Activated CD8-positive, alpha-beta memory T cell treated with anti-CD3 and anti-CD28 coated beads, Interleukin-2, amount 50 U/mL, for 24 hours (primary cell): Measurements from ENCODE around the gene DCN.
"Not testable (repeated sequence)": the region's sequence is repeated elsewhere in the genome, so short reads cannot be mapped to it uniquely, and the experiment has no call there.

Experiments
- DNase-seq: peaks from one replicate; pipeline ENCODE4 v3.0.0-alpha.2; 2020; ENCODE audit errors: extremely low read depth

Gene DCN, protein sequence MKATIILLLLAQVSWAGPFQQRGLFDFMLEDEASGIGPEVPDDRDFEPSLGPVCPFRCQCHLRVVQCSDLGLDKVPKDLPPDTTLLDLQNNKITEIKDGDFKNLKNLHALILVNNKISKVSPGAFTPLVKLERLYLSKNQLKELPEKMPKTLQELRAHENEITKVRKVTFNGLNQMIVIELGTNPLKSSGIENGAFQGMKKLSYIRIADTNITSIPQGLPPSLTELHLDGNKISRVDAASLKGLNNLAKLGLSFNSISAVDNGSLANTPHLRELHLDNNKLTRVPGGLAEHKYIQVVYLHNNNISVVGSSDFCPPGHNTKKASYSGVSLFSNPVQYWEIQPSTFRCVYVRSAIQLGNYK

DNA sequence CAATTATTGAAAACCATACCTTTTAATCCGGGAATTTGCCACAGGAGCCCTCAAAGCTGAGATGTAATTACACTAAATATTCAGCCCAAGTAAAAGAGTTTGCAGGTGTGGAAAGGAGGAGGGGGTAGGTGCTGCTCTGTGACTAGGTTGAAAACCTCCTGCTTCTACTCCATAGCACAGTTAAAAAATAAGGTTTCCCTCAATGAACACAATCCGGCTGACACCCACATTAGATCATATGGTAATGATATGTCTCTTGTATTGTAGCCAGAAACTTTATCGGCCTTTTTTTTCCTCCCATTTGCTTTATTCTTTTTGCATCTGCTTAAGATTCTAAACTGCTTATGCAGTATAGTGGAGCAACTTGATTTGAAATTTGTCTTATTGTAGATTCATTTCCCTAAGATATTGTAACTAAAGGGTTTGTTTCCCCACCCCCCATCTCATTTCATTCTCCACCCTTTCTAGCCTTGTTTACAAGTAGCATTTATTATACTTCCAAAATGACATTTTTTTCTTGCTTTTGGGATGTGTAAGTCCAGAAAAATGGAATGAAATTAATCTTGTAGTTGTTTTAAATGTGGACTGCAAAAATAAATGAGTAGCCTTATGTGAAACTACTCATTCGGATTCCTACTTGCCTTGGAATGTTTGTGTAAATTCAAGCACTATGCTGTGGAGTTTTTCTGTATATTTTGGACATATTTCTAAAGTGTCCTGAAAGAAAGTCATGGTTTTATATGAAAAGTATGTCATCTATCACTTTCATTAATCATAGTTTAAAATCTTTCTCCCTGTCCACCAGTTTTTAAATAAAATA, at the start of gene DCN:
TSS of gene DCN (minus strand) at position 182 of the 820 bp plus-strand sequence. CDS start 4,265 bp downstream, outside the sequence.
- DNase-seq = no peak

DNA sequence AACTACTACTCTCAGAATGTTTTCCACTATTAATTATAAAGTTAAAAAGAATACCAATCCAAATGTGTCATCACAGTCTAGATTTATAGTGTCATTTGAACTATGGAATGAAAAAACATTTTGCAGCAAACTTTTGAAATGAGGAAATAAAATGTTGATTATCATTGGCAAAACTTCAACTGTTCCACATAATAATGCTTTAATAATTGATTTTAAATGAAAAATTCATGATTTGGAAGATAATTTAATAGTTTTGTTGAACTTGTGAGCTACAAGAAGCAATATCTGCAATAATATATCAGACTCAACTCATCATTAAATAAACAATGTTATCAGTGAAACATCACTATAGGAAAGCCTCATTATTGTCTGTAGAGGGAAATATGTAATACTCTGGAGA, 48.2 kb upstream of the DCN start:
- DNase-seq = no peak

DNA sequence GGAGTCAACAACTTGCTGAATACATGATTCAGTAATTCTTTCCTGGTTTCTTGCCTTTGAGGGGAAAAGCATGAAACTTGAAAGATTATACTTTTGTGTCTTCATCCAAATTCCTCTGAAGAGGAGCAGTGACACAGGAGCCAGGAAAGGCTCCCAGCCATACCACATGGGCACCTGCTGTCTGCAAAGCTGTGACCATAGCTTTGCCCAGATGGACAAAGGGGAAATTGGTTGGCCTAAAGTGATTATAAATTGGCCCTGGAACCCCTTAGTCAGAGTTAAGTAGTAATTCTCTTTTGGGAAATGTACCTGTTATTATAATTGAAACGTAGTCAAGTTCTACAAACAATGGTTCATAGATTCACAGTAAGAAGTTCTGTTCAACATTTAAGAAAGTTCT, 44.3 kb upstream of the DCN start:
- no peak for DNase-seq

DNA sequence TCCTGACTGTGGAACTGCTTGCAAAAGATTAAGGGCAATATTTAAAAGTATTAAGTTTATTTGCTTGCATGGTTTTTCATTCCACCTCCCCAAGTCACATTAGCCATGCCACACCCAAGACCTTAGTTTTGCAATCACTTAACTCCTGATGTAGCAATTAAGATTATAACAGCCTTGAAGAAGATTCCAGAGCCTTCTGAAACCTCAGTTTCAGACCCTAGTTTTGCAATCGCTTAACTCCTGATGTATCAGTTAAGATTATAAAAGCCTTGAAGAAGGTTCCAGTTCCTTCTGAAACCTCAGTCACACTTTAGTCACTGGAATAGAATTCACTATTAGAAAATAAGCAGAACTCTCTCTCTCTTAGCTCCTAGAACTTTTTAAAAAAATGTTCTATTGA, 42.7 kb upstream of the DCN start:
- DNase-seq = no peak

DNA sequence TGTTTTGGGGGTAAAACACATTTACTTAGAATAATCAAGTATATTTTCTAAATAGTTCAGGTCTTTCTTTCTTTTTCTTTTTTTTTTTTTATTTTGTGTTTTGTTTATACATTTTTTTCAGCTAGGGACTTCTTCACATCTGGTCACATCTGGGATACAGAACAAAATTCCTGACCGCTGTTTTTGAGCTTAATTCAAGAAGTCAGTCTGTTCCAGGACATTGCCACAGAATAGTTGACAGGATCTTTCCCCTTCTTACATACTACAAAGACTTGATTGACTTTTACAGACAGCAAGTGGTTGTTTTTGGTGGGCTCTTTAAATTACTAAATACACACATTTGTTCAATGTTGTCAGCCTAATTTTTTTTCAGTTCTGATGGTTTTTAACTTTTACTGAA, 41.8 kb upstream of the DCN start:
- no peak for DNase-seq

DNA sequence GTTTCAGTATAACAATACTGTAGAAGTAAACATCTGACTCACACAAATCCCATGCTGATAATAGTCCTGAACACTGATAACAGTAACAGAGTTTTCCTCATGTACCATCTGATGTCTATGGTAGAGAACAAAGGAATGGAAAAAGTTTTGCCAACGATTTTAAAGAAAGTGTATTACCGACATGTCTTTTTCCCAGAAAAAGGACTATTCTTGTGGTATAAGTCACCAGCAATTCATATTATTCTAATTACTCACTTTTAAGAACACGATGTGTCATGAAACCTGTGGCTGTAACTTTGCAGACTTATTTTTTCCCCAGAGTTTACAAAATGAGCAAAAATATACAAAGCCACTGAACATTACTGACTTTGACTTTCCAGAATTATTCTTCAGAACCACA, 40.1 kb upstream of the DCN start:
- no peak for DNase-seq

DNA sequence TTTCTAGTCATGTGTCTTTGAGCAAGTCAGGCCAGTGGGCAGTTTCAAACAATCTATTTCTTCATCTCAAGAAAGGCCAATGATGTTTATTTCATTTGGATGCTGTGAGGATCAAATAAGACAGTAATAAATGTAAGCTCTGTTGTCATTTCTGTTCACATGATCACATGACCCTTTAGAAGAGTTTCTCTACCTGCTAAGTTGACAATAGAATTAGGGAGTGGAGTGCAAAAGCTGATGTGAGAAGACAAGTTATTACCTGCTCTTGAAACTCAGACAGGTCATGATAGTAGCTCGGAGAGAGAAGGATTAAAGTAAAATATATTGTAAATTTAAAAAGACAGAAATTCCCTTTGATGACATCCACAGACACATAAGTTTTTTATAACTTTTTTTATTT, 37.3 kb upstream of the DCN start:
- DNase-seq = no peak

DNA sequence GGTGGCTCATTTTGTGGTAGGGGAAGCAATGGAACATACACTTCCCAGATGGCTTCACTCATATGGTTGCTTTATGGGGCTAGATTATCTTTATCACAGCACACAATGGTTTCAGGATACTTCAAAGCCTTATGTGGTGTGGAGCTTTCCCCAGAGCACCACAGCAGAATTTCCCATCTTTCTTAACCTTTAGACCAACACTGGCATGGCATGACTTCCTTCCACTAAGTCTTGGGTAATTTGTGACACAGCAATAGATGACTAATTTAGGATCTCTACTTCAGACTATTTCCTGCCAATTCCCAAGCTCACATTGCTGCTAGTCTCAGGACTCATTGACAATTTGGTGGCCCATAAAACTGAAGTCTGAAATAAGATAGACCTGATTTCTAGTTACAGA, 36.9 kb upstream of the DCN start:
- DNase-seq = no peak

DNA sequence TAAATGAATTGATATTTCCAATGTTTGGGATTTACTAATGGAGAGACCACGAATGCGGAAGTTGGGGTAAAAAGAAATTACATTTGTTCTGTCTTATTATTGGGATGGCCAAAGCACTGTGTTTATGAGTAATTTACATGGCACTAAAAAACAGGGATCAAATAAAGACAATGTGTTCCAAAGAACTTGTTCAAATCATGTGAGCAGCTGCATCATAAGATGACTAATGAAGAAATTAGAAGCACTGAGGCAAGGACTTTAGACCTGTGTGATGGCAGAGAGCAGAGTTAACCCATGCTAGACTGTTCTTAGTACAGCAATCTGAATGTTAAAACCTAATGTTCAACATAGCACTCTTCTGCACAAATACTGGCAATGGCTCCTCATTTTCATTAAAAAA, 34.3 kb upstream of the DCN start:
- DNase-seq = no peak

DNA sequence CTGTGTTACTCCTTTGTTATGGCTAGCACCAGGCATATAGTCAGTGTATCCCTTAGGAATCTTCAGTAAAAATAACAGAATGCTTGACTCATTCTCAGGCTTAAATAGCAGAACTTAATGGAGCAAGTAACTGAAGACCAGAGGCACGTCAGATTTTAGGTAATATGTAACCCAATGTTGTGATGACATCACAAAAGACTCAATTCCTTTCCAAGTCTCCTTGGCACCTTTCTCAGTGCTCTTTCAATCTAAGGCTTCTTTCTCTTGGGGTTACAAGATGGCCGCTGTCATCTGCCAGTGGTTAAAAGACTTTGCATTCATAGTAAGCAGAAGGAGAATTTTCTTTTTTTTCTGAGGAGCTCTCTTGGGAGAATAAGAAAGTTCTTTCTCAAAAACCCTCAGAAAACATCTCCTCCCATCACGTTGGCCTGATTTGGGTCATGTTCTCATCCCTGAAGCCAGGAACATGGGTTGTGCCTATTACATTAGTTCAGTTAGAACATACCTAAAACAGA, 33.4 kb upstream of the DCN start:
- no peak for DNase-seq

DNA sequence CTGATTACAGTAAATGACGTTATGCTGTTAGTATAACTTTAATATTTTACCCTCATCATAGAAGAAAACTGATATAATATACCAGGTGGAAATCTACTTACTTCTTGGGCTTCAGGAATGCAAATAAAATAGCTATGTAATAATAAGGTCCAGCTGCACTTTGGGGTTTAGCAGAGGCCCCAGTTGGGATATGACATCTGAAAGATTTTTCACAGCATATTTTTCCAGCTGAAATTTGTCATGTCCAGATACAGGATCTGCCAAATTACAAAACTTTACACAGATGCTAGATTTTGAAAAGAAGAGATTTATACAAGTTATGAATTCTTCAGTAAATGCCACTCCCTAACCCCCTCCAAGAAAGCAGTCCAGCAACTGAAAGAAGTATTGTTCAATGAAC, 29.2 kb upstream of the DCN start:
- DNase-seq = no peak

DNA sequence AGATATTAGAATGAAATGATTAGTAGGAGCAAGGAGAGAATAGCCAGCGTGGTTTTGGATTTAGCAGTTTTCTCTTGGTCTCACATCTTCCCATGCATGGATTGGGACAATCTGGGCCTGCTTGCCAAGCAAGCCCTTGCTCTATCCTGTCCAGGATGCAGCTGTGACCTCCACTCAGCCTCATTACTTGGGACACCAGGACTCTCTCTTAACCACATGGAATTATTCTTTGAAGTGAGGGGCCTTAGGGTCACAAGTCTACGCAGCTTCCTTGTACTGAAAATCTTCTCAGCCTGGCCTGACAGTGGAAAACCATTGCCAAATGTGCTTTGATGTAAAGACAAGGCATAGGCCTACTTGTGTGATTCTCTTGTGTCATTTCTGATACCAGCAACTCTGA, 28.0 kb upstream of the DCN start:
- no peak for DNase-seq

DNA sequence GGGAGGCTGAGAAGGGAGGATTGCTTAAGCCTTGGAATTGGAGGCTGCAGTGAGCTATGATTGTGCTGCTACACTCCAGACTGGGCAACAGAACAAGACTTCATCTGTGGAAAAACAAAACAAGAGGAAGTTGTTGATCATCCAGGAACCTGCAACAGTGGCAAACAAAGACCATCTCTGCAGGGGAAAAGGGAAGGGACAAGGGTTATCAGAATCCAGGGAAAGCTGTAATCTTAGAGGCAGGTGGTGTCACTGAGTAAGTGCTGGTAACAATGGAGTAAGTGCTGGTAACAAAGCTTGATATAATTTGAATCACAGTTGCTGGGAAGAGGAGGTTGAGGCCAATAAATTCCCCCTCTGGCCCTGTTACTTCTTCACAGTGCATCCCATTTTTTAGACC, 27.5 kb upstream of the DCN start:
- DNase-seq = no peak

DNA sequence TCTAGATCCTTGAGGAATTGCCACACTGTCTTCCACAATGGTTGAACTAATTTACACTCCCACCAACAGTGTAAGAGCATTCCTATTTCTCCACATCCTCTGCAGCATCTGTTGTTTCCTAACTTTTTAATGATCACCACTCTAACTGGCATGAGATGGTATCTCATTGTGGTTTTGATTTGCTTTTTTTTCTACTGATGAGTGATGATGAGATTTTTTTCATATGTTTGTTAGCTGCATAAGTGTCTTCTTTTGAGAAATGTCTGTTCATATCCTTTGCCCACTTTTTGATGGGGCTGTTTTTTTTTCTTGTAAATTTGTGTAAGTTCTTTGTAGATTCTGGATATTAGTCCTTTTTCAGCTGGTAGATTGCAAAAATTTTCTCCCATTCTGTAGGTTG, 24.7 kb upstream of the DCN start:
- not testable (repeated sequence) for DNase-seq

DNA sequence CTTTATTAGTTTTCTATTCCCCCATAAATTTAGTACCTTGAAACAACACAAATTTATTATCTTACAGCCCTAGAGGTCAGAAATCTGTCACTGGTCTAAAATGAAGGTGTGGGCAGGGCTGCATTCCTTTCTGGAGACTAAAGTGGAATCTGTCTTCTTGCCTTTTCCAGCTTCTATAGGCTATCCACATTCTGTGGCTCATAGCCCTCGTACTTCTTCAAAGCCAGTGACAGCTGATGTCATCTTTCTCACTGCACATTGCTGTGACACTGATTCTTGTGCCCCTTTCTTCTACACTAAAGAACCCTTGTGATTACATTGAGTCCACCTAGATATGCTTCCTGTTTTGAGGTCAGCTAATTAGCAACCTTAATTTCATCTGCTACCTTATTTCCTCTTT, 23.2 kb upstream of the DCN start:
- DNase-seq = no peak

DNA sequence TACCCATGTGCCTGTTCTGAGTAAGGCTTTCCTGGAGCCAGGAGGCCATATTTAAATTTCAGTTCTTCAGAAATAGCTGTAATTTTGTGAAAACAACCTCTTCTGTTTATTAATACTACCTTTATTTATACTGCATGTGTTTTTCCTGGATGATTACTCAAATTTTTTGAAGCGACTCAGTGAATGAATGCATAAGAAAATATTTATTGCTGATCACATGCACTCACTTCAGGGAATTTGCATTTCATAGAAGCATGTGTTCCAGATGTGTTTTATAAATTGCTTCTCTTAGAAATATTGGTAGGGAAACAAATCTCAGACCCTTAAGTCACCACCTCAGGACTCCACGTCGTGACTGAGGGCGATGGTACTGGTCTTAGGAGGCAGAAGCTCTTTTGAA, 21.8 kb upstream of the DCN start:
- no peak for DNase-seq

DNA sequence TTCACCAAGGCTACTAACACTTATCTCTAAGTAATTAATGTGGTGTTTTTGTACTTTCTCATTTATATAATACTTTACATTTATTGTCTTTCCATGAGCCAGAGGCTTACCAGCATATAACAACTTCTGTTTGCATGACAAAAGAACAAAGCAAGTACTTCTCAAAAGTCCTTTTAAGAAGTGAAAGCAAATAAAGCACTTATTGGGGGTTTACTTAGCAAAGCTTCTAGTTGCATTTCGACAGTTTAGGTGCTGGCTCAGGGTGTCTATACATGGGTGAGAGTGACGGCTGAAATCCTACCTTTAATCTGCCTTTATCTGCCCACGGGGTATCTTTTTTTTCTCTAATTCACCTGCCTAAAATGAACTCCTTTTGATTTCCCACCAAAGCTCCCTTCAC, 21.0 kb upstream of the DCN start:
- no peak for DNase-seq

DNA sequence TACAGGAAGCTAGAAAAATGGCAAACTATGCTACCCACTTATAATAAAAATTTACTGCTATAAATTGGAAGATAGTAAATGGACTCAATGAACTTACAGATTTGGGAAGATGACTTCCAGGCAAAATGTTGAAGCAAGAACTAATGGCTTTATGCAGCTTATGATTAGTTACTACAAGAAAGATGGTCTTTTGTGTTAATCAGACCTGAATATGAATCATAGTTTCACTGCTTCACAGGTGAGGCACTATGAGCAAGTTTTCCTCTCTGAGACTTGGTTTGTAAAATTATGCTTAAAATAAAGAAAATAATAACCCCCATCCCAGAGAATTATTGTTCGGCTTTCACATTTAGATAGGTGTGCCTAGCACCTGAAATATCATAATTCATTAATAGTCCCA, 19.8 kb upstream of the DCN start:
- DNase-seq = no peak

DNA sequence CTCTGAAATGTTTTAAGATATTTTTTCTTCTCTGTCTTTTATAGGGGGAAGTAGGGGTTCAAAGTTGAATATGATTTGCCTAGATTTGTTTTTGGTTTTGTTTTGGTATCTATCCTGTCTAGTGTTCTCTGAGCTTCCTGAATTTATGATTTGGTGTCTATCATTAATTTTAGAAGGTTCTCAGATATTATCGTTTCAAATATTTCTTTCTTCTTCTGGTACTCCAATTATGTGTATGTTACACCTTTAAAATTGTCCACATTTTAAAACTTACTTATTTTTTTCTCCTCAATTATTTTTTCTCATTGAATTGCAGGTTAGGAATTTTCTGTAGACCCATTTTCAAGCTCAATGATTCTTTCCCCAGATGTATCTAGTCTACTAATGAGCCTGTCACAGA, 13.8 kb upstream of the DCN start:
- no peak for DNase-seq

DNA sequence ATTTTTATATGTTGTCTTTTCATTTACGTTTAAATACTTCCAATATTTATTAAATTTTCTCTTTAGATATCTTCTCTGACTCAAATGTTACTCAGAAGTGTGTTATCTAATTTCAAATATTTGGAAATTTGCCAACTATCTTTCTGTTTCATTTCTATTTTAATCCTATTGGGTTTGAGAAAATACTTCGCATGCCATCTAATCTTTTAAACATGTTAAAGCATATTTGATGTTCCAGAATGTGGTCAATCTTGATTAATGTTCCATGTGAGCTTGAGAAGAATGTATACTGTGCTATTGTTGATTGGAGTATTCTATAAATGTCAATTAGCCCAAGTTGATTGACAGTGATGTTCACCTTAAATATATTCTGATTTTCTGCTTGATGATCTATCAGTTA, 11.9 kb upstream of the DCN start:
- no peak for DNase-seq

DNA sequence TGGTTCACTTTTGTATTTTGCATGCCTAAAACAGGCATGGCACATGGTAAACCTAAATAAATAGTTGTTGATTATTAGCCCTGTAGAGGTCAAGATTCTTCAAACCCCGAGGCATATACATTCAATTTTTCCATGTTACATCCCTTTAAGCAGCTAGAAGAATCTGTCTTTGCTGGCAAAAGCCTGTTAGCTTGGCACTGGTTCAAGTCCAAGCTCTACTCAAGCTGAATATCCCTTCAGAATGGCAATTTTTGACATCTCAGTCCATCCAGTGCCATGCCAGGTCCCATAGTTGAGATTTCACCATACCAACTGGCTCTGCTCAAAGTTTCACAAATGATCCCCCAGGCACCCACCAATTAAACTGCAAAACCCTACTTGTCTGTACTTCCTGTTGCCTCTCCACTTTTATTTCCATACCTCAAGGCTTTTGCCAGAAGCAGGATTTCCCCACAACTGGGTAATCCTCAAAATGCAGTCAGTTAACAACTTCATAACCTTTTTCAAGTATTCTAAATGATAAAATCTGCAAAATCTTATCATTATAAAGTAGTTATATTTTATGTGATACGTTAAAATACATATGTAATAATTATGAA, 9.0 kb upstream of the DCN start:
- no peak for DNase-seq

DNA sequence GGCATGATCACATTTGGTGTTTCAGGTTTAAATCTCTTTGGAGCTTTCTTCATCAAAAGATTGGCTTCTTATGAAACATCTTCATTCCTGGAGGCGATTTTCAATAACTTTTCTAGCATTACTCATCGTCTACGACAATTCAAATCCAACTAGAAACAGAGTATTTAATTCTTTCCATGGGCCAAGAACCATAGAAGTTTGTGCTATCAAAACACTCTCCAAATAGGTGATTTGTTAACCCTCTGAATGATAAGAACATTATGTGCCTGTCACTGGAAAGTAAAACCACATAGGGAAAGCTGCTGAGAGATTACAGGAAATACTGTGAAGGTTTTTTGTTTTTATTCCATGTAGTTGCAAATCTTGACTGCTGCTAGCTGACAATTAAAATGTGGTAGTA, 6.9 kb upstream of the DCN start:
- no peak for DNase-seq

DNA sequence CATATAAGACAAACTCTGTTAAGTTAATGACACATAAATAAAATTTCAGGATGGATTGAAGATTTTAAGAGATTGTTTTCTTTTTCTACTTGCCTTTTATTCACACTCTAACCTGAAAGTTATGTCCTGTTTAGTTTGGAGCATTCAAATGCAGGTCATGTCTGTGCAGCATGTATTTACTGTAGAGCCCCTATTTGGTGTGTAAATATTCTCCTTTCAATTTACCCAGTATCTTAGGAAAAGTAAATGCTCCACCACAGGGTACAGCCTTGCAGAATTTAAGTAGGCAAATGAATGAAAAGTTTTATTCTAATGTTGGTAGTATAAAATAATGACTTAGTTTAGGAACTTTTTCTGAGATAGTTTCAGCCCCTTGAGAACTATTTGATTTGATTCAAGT, 6.2 kb upstream of the DCN start:
- DNase-seq = no peak
